SHP77 (cell line): ENCODE measurements around the gene PLEKHA5.
"Not testable (repeated sequence)": the region's sequence is repeated elsewhere in the genome, so short reads cannot be mapped to it uniquely, and the experiment has no call there.

Source experiments
- DNase-seq, 2 experiments: peaks; one replicate each; lab custom pipeline; 2025; lab: John Stamatoyannopoulos, UW

Gene PLEKHA5

GRCh38 chr12:19129486-19130223 is at the start of gene PLEKHA5:
Gene PLEKHA5 (plus strand): TSS chr12:19129733. CDS start chr12:19129800, 67 bp downstream.
- peak; percentile 3 to 36 for DNase-seq

GRCh38 chr12:19080918-19081317 is 48.6 kb upstream of the PLEKHA5 start:
- no peak for DNase-seq

- no peak for DNase-seq
These were observed 47.1 kb upstream of the PLEKHA5 start for GRCh38 chr12:19082365-19082911.

- DNase-seq = no peak
These were observed 45.0 kb upstream of the PLEKHA5 start for GRCh38 chr12:19084547-19084946.

- DNase-seq = no peak
These were observed 44.4 kb upstream of the PLEKHA5 start for GRCh38 chr12:19085090-19085489.

GRCh38 chr12:19088606-19089005 is 40.9 kb upstream of the PLEKHA5 start:
- DNase-seq = no peak

GRCh38 chr12:19092482-19092881 is 37.1 kb upstream of the PLEKHA5 start:
- DNase-seq = not testable (repeated sequence)

GRCh38 chr12:19093218-19093617 is 36.3 kb upstream of the PLEKHA5 start:
- DNase-seq = no peak

- DNase-seq = no peak
These were observed 34.2 kb upstream of the PLEKHA5 start for GRCh38 chr12:19095331-19095730.

- DNase-seq = no peak
These were observed 33.6 kb upstream of the PLEKHA5 start for GRCh38 chr12:19095756-19096480.

GRCh38 chr12:19105463-19105862 is 24.1 kb upstream of the PLEKHA5 start:
- DNase-seq = no peak

- no peak for DNase-seq
These were observed 21.8 kb upstream of the PLEKHA5 start for GRCh38 chr12:19107750-19108149.

GRCh38 chr12:19110221-19110940 is 19.2 kb upstream of the PLEKHA5 start:
- DNase-seq = no peak

- DNase-seq = no peak
These were observed 16.1 kb upstream of the PLEKHA5 start for GRCh38 chr12:19113464-19113863.

GRCh38 chr12:19115285-19115684 is 14.2 kb upstream of the PLEKHA5 start:
- DNase-seq = no peak

GRCh38 chr12:19119440-19119839 is 10.1 kb upstream of the PLEKHA5 start:
- DNase-seq = no peak

GRCh38 chr12:19120795-19121194 is 8.7 kb upstream of the PLEKHA5 start:
- DNase-seq = no peak

- DNase-seq = no peak
These were observed 8.0 kb upstream of the PLEKHA5 start for GRCh38 chr12:19121449-19122018.

- DNase-seq = no peak
These were observed 4.2 kb upstream of the PLEKHA5 start for GRCh38 chr12:19125325-19125724.

- DNase-seq = no peak
These were observed 2.3 kb upstream of the PLEKHA5 start for GRCh38 chr12:19127270-19127669.

GRCh38 chr12:19128485-19128884 is 1.0 kb upstream of the PLEKHA5 start:
- DNase-seq = no peak

GRCh38 chr12:19129122-19129485 is 429 bp upstream of the PLEKHA5 start:
- DNase-seq = no peak
